ENCODE results near the gene EPS15. TPM values are rescaled to one million over a fixed set of nuclear protein-coding genes. Genes with fewer than 3 reads are reported as not detected.
"Not testable (repeated sequence)": the region's sequence is repeated elsewhere in the genome, so short reads cannot be mapped to it uniquely, and the experiment has no call there.

EPS15 gene
- total RNA-seq, 1 experiment from 2014 or later, result 48.7 TPM

GRCh38 chr1:51410568-51411460 lies 108.3 kb downstream of the EPS15 start:
- ChIA-PET CTCF (no interaction called here), POLR2A (interaction anchor here (0.6 kb wide), 1 partner anchor 168 kb away, joined by 3 read pairs; no protein-coding TSS in a partner anchor)
- Mint-ChIP-seq H3K36me3 (ENCODE audit: insufficient read depth, unreplicated experiment) (peaks cover 47% of the 10 kb centered on the region), H3K27me3 (ENCODE audit: insufficient read depth, unreplicated experiment) (no peaks in the 10 kb centered on the region), H3K27ac (ENCODE audit: low read depth, unreplicated experiment) (no peak overlapping the region), H3K4me3 (ENCODE audit: unreplicated experiment) (no peak overlapping the region), H3K9me3 (ENCODE audit: unreplicated experiment) (no peaks in the 10 kb centered on the region), H3K4me1 (ENCODE audit: insufficient read depth, unreplicated experiment) (no peaks in the 10 kb centered on the region)
- BruUV-seq (replicated peaks), result no TSS peak
- DNase-seq (ENCODE audit: unreplicated experiment), result no peak
- intact Hi-C loops (cut with micrococcal nuclease), result no loop called here
- no peak for TF ChIP-seq CTCF (IDR thresholded peaks at IDR 0.05; ENCODE audit: unreplicated experiment)

- H3K36me3 Mint-ChIP-seq (ENCODE audit: insufficient read depth, unreplicated experiment), result peaks cover 54% of the 10 kb centered on the region
- intact Hi-C loops (cut with micrococcal nuclease); H3K4me3 Mint-ChIP-seq (ENCODE audit: unreplicated experiment); H3K27me3 Mint-ChIP-seq (ENCODE audit: insufficient read depth, unreplicated experiment); POLR2A ChIA-PET; DNase-seq (ENCODE audit: unreplicated experiment); H3K27ac Mint-ChIP-seq (ENCODE audit: low read depth, unreplicated experiment); H3K9me3 Mint-ChIP-seq (ENCODE audit: unreplicated experiment); H3K4me1 Mint-ChIP-seq (ENCODE audit: insufficient read depth, unreplicated experiment); CTCF ChIA-PET; BruUV-seq (replicated peaks): not testable (repeated sequence)
These were observed 109.1 kb downstream of the EPS15 start for GRCh38 chr1:51409755-51410541.

- H3K36me3 Mint-ChIP-seq (ENCODE audit: insufficient read depth, unreplicated experiment), result peaks cover 21% of the 10 kb centered on the region
- H3K9me3 Mint-ChIP-seq (ENCODE audit: unreplicated experiment), result no peaks in the 10 kb centered on the region
- DNase-seq (ENCODE audit: unreplicated experiment), result no peak
- H3K4me1 Mint-ChIP-seq (ENCODE audit: insufficient read depth, unreplicated experiment), result no peaks in the 10 kb centered on the region
- no peak for TF ChIP-seq CTCF (IDR thresholded peaks at IDR 0.05; ENCODE audit: unreplicated experiment)
- no TSS peak for BruUV-seq (replicated peaks)
- H3K27ac Mint-ChIP-seq (ENCODE audit: low read depth, unreplicated experiment), result no peak overlapping the region
- ChIA-PET POLR2A (no interaction called here), CTCF (no interaction called here)
- intact Hi-C loops (cut with micrococcal nuclease), result no loop called here
- no peaks in the 10 kb centered on the region for H3K27me3 Mint-ChIP-seq (ENCODE audit: insufficient read depth, unreplicated experiment)
- H3K4me3 Mint-ChIP-seq (ENCODE audit: unreplicated experiment), result no peak overlapping the region
These were observed 126.8 kb downstream of the EPS15 start for GRCh38 chr1:51392241-51392640.

- H3K27me3 Mint-ChIP-seq (ENCODE audit: insufficient read depth, unreplicated experiment); H3K9me3 Mint-ChIP-seq (ENCODE audit: unreplicated experiment); CTCF ChIA-PET; DNase-seq (ENCODE audit: unreplicated experiment); POLR2A ChIA-PET; BruUV-seq (replicated peaks); H3K27ac Mint-ChIP-seq (ENCODE audit: low read depth, unreplicated experiment); H3K4me1 Mint-ChIP-seq (ENCODE audit: insufficient read depth, unreplicated experiment); intact Hi-C loops (cut with micrococcal nuclease); H3K4me3 Mint-ChIP-seq (ENCODE audit: unreplicated experiment): not testable (repeated sequence)
- H3K36me3 Mint-ChIP-seq (ENCODE audit: insufficient read depth, unreplicated experiment), result peaks cover 21% of the 10 kb centered on the region
These were observed 128.4 kb downstream of the EPS15 start for GRCh38 chr1:51390641-51391040.

- Mint-ChIP-seq H3K36me3 (ENCODE audit: insufficient read depth, unreplicated experiment) (peaks cover 32% of the 10 kb centered on the region), H3K9me3 (ENCODE audit: unreplicated experiment) (peaks cover 12% of the 10 kb centered on the region)
- POLR2A ChIA-PET; CTCF ChIA-PET; intact Hi-C loops (cut with micrococcal nuclease); H3K27me3 Mint-ChIP-seq (ENCODE audit: insufficient read depth, unreplicated experiment); BruUV-seq (replicated peaks); H3K4me3 Mint-ChIP-seq (ENCODE audit: unreplicated experiment); H3K4me1 Mint-ChIP-seq (ENCODE audit: insufficient read depth, unreplicated experiment); DNase-seq (ENCODE audit: unreplicated experiment); H3K27ac Mint-ChIP-seq (ENCODE audit: low read depth, unreplicated experiment): not testable (repeated sequence)
These were observed 131.8 kb downstream of the EPS15 start for GRCh38 chr1:51387288-51387687.

GRCh38 chr1:51386259-51386658 lies 132.8 kb downstream of the EPS15 start:
- H3K27me3 Mint-ChIP-seq (ENCODE audit: insufficient read depth, unreplicated experiment); H3K27ac Mint-ChIP-seq (ENCODE audit: low read depth, unreplicated experiment); DNase-seq (ENCODE audit: unreplicated experiment); H3K4me3 Mint-ChIP-seq (ENCODE audit: unreplicated experiment); CTCF ChIA-PET; H3K4me1 Mint-ChIP-seq (ENCODE audit: insufficient read depth, unreplicated experiment); BruUV-seq (replicated peaks): not testable (repeated sequence)
- peaks cover 12% of the 10 kb centered on the region for H3K9me3 Mint-ChIP-seq (ENCODE audit: unreplicated experiment)
- intact Hi-C loops (cut with micrococcal nuclease), result loop anchor here (1.0 kb wide), 1 partner anchor 10 kb away; no protein-coding TSS in a partner anchor
- H3K36me3 Mint-ChIP-seq (ENCODE audit: insufficient read depth, unreplicated experiment), result peaks cover 41% of the 10 kb centered on the region
- POLR2A ChIA-PET, result interaction anchor here (1.0 kb wide), 1 partner anchor 13 kb away, joined by 3 read pairs; no protein-coding TSS in a partner anchor

Data from MCF 10A (cell line).